ENCODE data around the gene HIVEP3. TPM values are rescaled to one million over a fixed set of nuclear protein-coding genes. Genes with fewer than 3 reads are reported as not detected.

The HIVEP3 gene
- total RNA-seq, 1 experiment from 2014 or later = 1.4 TPM

DNA sequence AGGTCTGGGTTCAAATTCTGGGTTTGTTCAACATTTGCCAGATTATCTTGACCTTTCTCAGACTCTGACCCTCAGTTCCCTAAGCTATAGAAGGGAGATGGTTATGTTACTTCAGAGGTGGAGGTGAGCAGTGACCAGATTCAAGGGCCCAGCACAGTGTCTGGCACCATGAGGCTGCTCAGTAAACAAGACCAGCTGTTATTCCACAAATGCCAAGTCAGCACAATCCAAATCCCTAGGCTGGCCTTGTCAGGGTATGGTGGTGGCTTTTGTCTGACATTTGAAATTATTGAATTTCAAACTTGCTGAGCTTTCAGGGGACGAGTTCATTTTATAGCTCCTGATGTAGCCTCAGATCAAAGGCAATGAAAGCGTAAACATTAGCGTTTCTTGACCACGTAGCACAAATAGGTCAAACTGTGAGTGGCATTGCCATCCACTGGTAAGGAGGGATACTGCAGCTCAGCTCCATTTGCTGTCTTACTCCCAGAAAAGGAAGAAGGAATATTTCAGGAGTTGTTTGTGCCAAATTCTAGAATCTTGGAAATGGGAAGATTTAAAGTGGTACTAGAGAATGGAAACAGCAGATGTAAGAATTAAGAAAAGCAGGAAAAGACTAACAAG is 339.9 kb downstream of the HIVEP3 start:
- in situ Hi-C loops (cut with HindIII; ENCODE audit: low pct_unique_long_range_greater_than_20kb, low sequenced_read_pairs) = no loop called here
- no peak for DNase-seq (ENCODE audit: low read depth)

DNA sequence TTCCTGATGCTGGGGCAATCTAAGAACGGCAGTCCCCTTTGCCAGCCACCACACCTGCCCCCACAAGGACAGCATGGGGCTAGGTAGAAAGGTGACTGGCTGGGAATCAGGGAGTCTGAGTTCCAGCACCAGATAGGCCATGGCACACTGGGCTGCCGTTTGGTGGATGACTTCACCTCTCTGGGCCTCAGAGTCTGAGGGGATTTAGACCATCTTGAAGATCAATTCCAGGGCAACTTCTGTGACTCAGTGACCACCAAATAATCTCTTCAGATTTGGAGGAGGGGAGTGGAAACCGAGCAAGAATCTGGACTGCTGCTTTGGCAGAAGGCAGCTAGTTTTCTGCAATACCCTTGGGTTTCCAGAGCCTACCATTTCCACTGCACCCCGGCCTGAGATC is 342.1 kb downstream of the HIVEP3 start:
- DNase-seq (ENCODE audit: low read depth) = no peak
- in situ Hi-C loops (cut with HindIII; ENCODE audit: low pct_unique_long_range_greater_than_20kb, low sequenced_read_pairs) = no loop called here

DNA sequence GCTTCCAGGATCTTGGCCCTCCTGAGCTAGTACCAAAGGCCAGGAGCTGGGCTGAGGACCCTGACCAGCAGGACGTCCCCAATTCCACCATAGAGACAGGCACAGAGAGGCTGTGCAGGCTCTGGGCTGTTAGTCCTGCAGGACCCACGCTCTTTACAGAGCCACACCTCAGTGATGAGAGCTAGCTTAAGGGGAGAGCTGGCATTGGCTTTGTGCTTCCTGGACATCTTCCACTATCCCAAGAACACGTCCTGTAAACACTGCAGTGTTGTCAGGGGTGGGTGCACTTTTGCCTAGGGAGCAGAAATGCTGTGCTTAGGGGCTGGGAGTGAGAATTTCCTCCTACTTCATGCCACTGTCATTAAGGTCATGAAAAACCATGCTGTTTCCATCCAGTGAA is 342.5 kb downstream of the HIVEP3 start:
- in situ Hi-C loops (cut with HindIII; ENCODE audit: low pct_unique_long_range_greater_than_20kb, low sequenced_read_pairs) = no loop called here
- DNase-seq (ENCODE audit: low read depth) = no peak

DNA sequence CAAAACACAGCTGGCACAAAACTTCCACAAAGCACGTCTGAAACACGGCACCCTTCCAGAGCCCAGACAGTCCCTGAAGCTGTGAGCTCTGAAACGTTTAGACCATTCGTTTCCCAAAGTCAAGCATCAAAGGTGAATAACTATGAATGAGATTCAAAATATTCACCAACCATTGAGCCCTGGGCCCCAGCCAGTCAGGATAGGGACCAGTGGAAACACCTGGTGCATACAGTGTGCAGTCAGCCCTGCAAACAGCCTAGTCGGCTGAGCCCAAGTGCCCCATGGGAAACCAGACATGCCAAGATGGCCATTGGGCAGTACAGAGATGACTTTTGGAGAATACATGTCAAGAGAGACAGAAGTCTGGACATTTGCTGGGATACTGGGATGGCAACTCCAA is 343.9 kb downstream of the HIVEP3 start:
- in situ Hi-C loops (cut with HindIII; ENCODE audit: low pct_unique_long_range_greater_than_20kb, low sequenced_read_pairs) = no loop called here

DNA sequence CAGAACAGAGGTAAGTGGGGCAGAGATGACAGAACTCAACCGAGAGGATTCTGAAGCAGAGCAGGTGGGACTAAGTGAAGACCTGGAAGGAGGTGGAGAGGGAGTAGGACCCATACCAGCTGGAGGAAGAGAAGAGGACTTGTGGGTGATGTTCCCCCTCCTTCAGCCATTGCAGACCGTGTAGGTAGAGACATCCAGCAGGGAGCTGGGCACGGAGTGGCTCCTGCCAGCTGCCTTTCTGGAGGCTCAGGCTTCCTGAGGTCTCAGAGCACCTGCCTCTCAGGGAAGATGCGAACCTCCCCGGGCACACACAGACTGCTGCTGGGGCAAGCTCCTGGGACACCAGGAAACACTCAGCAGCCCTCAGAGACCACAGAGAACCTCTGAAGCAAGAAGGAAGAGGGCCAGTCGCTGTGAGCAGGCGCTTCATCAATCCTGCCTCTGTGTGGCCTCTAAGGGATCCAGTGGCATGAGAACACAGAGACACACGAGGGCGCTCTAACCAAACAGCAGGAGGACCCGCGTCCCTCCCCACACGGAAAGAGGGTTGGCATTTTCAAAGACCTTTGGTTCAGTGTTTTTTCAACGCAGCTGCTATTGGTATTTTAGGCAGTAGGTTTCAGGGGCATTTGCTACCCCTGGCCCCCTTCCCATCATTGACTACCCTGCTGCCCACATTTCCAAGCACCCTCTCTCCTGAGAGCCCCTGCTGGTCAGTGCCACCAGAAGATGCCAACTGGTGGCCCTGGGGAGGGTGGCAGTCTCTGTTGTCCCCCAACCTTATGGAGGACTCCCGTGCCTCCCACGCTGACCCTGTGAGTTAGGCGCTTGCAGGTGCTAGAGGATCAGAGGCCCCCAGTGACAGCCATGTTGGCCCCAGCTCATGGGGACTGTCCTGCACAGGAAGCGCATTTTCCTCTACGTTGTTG is 344.7 kb downstream of the HIVEP3 start:
- in situ Hi-C loops (cut with HindIII; ENCODE audit: low pct_unique_long_range_greater_than_20kb, low sequenced_read_pairs) = no loop called here
- peak; percentile 72 for DNase-seq (ENCODE audit: low read depth)

More for the DNA sequence above, 343.9 kb downstream of the HIVEP3 start:
- no peak for DNase-seq (ENCODE audit: low read depth)

DNA sequence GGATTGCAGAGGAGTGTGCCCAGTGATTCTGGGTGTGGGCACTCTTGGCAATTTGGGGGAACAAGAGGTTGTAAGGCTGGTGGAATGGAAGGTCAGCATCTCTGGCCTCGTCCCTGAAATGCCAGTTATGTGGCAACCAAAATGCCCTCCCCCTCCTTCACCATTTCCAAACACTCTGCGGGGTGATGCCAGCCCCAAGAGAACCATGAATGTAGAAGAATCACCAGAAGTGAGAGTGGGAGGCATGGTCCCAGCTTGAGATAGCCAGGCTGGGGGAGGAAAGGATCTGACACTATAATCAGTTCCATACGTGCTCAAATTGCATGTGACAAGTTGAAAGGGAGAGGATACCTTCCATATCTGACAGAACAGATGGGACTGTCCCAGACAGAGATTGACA is 345.5 kb downstream of the HIVEP3 start:
- in situ Hi-C loops (cut with HindIII; ENCODE audit: low pct_unique_long_range_greater_than_20kb, low sequenced_read_pairs) = no loop called here
- DNase-seq (ENCODE audit: low read depth) = no peak

DNA sequence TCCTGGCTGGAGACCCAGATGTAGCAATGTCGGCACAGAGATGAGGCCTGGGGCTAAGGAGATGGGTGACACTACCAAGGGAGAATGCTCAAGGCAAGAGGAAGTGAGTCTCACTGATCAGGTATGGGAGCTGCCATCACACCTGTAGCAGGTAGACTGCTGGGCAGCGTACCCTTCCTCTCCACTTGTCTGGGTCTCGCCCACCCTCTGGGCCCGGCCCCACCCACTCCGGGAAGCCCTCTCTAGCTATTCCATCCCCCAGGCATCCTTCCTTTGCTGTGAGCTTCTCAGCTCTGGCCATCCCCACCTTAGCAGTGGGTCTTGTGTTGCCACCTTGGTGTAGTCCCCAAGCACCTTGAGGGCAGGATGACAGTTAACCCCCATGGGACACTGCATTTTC is 346.5 kb downstream of the HIVEP3 start:
- DNase-seq (ENCODE audit: low read depth) = no peak
- in situ Hi-C loops (cut with HindIII; ENCODE audit: low pct_unique_long_range_greater_than_20kb, low sequenced_read_pairs) = no loop called here

DNA sequence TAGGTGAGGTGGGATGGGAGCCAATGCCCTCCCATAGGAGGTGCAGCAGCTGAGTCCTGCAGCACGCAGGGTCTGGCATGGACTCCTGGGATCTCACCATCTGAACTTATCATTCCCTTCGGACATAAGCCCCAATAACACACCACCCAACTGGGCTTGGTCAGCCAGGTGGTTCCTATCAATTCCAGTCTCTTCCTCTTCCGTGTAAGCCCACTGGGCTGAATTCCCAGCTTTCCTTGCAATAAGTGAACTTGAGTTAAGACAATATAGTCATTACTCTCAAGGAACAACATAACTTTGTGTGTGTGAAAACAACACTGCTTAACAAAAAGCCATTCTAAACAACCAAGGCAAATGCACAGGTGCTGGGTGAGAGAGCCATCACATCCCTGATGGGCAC is 347.7 kb downstream of the HIVEP3 start:
- DNase-seq (ENCODE audit: low read depth) = no peak
- in situ Hi-C loops (cut with HindIII; ENCODE audit: low pct_unique_long_range_greater_than_20kb, low sequenced_read_pairs) = no loop called here

DNA sequence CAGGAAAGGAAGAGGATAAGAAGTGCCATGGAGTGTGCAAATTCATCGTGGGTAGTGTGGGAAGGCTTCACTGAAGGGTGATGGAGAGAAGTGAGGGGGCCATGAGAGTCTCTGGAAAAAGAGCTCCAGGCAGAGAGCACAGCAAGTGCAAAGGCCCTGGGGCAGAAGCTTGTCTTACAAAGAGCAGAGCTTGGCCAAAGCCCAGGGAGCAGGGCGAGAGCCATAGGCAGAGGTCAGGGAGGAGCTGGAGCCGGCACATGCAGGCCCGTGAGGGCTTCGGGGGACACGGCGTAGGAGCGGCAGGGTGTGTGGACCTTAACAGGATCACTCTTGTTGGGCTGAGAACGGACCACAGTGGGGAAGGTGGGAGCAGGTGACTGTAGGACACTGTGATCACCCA is 350.5 kb downstream of the HIVEP3 start:
- in situ Hi-C loops (cut with HindIII; ENCODE audit: low pct_unique_long_range_greater_than_20kb, low sequenced_read_pairs) = no loop called here
- no peak for DNase-seq (ENCODE audit: low read depth)

DNA sequence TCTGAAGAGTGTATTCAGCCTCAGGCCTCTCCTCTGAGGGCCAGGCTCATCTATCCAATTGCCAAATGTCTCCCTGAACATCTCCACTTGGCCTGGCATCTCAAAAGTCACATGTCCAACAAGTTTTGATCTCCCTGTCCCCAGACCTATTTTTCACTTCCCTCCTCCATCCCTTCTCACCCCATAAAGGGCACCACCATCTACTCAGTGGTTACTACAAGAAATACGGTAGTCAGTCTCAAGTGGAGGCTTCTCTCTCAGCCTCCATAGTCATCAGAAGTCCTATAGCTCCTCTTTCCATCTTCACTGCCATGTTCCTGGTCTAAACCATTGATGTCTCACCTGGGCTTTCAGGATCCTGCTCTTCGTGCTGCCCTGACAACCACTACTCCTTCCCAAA is 351.8 kb downstream of the HIVEP3 start:
- in situ Hi-C loops (cut with HindIII; ENCODE audit: low pct_unique_long_range_greater_than_20kb, low sequenced_read_pairs) = no loop called here
- no peak for DNase-seq (ENCODE audit: low read depth)

DNA sequence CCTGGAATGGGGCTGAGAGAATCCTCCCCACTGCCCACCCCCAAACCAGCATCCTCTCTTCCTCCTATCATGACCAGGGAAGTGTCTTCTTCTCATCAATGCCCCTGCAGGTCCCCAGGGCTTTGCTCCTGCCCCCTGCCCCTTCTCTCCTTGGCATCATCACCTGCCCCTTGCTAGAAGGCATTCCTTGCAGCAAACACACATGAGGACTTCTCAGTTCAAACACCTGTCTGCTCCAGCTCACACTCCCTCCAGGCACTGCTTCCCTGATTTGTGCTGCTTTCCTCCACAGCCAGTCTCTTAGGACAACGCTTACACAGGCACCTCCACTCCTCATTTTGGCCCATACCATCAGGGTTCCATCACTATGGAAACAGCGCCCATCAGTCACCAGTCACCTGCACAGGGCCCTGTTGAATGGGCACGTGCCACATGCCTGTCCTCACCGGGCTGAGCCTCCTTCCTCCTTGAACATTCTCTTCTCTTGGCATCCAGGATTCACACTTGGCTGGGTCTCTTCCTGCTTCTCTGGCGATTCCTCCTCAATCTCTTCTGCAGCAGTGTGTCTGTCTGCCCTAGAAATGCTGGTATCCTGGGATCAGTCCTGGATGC is 352.3 kb downstream of the HIVEP3 start:
- in situ Hi-C loops (cut with HindIII; ENCODE audit: low pct_unique_long_range_greater_than_20kb, low sequenced_read_pairs) = no loop called here
- no peak for DNase-seq (ENCODE audit: low read depth)

DNA sequence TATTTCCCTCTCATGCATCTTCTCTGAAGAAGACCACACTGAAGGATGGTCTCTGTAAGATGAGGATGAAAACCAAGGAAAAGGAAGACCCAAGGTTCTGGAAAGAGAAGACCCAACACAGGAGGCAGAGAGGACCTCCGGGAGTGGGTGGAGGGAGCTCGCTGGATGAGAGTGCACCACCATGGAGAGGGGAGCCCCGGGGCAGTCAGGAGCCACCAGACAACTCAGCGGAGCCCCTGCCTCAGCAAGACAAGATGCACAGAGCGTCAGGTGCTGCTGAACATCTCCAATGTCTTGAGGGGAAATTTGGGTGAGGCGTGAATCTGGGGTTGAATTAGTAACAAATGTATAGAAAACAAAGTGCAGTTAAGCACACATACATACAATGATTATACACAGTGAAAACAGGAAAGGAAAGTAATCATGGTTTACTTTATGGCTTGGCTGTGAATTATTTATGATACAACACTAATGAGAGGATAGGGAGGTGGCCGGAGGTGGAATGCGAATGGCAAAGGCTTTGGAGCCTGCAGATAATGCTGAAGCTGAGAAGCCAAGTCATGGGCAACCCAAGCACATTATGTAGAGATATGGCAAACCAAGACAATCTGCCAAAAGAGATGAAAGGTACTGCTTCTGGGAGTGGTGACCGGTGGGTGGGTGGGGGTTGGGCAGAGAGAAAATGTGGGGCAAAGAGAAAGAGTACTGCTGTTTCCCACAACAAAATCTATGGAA is 353.8 kb downstream of the HIVEP3 start:
- in situ Hi-C loops (cut with HindIII; ENCODE audit: low pct_unique_long_range_greater_than_20kb, low sequenced_read_pairs) = no loop called here

DNA sequence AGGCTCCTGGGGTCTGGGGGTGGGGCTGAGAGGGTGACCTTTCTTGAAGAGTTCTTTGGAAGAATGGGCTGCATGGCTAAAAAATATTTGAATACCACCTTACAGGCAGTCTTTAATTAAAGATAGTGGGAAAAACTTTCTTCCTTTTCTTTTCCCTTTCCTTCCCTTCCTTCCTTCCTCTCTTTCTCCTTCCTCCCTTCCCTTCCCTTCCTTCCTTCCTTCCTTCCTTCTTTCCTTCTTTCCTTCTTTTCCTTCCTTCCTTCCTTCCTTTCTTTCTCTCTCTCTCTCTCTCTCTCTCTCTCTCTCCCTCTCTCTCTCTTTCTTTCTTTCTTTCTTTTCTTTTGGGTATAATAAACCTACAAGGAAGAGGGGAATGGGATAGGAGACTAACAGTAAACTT is 356.4 kb downstream of the HIVEP3 start:
- no peak for DNase-seq (ENCODE audit: low read depth)
- in situ Hi-C loops (cut with HindIII; ENCODE audit: low pct_unique_long_range_greater_than_20kb, low sequenced_read_pairs) = no loop called here

More for the DNA sequence above, 353.8 kb downstream of the HIVEP3 start:
- DNase-seq (ENCODE audit: low read depth) = no peak

DNA sequence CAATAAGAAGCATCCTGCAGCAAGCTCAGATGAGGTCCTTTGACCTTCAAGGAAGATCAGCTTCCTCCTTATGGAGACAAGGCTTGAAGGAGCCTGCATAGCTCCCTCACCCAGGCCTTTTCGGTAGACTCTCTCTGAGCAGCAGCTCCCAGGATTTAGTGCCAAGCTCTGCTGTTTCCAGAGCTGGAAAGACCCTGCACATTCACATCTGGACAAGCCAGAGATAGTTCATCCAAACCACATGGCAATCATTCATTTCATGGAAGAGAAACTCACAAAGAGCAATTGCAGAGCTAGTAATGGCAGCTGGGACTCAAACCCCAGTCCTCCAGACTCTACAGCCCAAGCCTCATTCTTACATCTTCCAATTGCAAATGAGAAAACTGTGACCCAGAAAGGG is 357.8 kb downstream of the HIVEP3 start:
- in situ Hi-C loops (cut with HindIII; ENCODE audit: low pct_unique_long_range_greater_than_20kb, low sequenced_read_pairs) = no loop called here
- no peak for DNase-seq (ENCODE audit: low read depth)

DNA sequence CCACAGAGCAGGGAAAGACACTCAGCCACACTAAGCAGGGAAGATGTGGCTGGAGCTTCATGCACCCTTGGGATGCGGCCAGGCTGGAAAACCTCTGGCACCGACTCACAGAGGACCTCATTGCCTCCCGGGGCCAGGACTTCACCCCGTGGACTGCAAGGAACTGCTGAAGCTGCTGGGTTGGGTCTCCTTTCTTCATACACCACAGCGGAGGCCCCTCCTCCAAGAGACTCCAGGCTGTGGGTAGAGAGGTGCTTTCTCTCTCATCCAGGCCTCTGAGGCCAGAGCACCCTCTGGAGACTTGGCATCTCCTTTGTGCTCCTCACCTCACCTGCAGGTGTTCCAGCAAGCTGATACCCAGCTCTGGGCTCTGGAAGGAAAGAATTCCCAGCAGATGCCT is 358.2 kb downstream of the HIVEP3 start:
- in situ Hi-C loops (cut with HindIII; ENCODE audit: low pct_unique_long_range_greater_than_20kb, low sequenced_read_pairs) = no loop called here
- no peak for DNase-seq (ENCODE audit: low read depth)

DNA sequence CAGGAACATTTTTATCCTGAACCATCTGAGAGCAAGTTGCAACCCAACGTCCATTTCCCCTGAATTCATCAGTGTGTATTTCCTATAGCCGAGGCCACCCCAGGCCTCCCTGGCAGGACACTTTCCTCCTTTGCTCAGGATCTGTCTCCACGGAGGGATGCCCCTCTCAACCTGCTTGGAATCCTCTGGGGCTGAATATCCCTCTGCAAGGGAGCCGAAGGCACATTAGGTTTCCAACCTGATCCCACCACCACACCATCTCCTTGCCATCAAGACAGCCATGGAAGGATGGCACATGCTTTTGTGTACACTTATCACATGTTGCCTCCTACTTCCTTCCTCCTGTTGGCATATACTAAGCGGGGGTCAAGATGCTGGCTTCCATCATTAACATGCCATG is 359.4 kb downstream of the HIVEP3 start:
- in situ Hi-C loops (cut with HindIII; ENCODE audit: low pct_unique_long_range_greater_than_20kb, low sequenced_read_pairs) = no loop called here
- no peak for DNase-seq (ENCODE audit: low read depth)

DNA sequence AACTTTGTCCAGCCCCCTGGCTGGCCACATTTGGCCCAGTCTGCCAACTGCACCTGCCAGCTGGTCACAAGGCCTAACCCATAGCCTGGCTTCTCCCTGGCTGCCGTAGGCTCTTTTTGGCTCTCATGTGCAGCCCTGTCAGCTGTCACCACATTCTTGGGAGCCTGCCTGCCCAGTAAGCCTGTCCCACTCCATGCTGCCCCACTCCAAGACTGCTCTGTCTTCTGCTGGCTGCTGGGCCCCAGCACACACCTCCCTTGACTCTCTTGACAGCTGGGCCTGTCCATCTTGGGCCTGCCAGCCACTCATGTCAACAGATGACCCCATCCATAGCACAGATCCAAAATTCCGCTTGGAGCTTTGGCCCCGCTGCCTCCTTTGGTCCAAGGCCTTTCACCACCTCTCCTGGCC is 360.0 kb downstream of the HIVEP3 start:
- DNase-seq (ENCODE audit: low read depth) = no peak
- in situ Hi-C loops (cut with HindIII; ENCODE audit: low pct_unique_long_range_greater_than_20kb, low sequenced_read_pairs) = no loop called here

DNA sequence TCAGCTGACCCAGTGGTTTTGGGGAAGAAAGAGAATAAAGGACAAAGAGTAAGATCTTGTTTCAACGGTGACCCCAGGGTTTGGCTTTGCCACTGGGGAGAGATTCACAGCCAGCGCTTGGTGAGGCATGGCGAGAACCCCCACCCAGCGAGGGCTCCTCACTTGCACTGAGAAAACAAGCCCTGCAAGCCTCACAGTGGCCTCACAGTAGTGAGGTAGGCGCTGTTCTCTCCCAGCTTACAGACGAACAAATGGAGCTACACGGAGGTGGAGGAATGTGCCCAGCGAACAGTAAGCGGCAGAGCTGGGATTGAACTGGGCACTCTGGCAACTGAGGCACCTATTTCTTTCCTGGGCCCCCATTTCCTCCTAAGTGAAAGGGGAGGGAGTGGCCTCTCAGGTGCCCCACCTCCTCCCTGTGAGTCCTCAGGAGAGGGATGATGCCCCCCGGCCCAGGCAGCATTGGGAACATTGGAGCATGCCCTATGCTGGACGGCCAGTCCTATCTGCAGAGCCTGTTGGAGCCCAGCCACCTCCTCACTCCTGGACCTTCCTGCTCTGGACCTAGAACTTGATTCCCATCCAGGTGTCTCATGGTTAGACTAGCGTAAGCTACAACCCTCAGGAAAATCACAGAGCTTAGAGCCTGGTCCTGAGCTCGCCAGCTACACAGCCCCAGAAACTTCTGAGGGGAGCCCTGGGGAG is 360.8 kb downstream of the HIVEP3 start:
- DNase-seq (ENCODE audit: low read depth) = no peak
- in situ Hi-C loops (cut with HindIII; ENCODE audit: low pct_unique_long_range_greater_than_20kb, low sequenced_read_pairs) = no loop called here
